Neural progenitor cell (in vitro differentiated cells): ENCODE results near the gene KIF12. TPM values are rescaled to one million over a fixed set of nuclear protein-coding genes. Genes with fewer than 3 reads are reported as not detected.
A peak's percentile ranks its signal among the peaks of the same experiment; 100 is the strongest.

ENCODE experiments used
- DNase-seq: peaks from one replicate; pipeline ENCODE4 v3.0.0-alpha.2; 2016; ENCODE audit warnings: low spot score
- H2AFZ ChIP-seq: fragments of 200-600 bp; sonication (generic); replicated peaks from 2 replicates; pipeline ENCODE4 v1.6.1; 2016; ENCODE audit warnings: antibody characterized with exemption
- H3F3A ChIP-seq: fragments of 200-600 bp; sonication (generic); 2 replicates; pipeline ENCODE4 v1.6.1; 2016; ENCODE audit warnings: antibody characterized with exemption, low read depth
- H3K27ac ChIP-seq: fragments of 200-600 bp; sonication (generic); 2 replicates; pipeline ENCODE4 v1.5.1; 2016; ENCODE audit warnings: mild to moderate bottlenecking
- H3K27me3 ChIP-seq: fragments of 200-600 bp; sonication (generic); 2 replicates; pipeline ENCODE4 v1.6.1; 2016; ENCODE audit warnings: mild to moderate bottlenecking, moderate library complexity
- H3K36me3 ChIP-seq: fragments of 200-600 bp; sonication (generic); 2 replicates; pipeline ENCODE4 v1.5.1; 2016
- H3K4me1 ChIP-seq: fragments of 200-600 bp; sonication (generic); 2 replicates; pipeline ENCODE4 v1.6.1; 2016; ENCODE audit warnings: mixed run types
- H3K4me2 ChIP-seq: fragments of 200-600 bp; sonication (generic); 2 replicates; pipeline ENCODE4 v1.6.1; 2016
- H3K4me3 ChIP-seq: fragments of 200-600 bp; sonication (generic); 2 replicates; pipeline ENCODE4 v1.5.1; 2016
- H3K79me2 ChIP-seq: fragments of 200-600 bp; sonication (generic); 2 replicates; pipeline ENCODE4 v1.6.1; 2016; ENCODE audit warnings: low read depth
- H3K9ac ChIP-seq: fragments of 200-600 bp; sonication (generic); 2 replicates; pipeline ENCODE4 v1.6.1; 2016
- H3K9me3 ChIP-seq: fragments of 200-600 bp; sonication (generic); 2 replicates; pipeline ENCODE4 v1.5.1; 2016; ENCODE audit warnings: low read depth
- H4K20me1 ChIP-seq: fragments of 200-600 bp; sonication (generic); 2 replicates; pipeline ENCODE4 v1.6.1; 2016; ENCODE audit warnings: low read depth
- H3K27ac Mint-ChIP-seq: 3 replicates; pipeline ENCODE4 v1.8.0; 2021; ENCODE audit warnings: mixed read lengths
- H3K27me3 Mint-ChIP-seq: 2 replicates; pipeline ENCODE4 v1.8.0; 2022; ENCODE audit warnings: low read depth, mild to moderate bottlenecking, inconsistent platforms, moderate library complexity, mixed read lengths; ENCODE audit not compliant: insufficient read depth
- H3K36me3 Mint-ChIP-seq: 3 replicates; pipeline ENCODE4 v1.8.0; 2021; ENCODE audit warnings: mixed read lengths
- H3K4me1 Mint-ChIP-seq: 3 replicates; pipeline ENCODE4 v1.8.0; 2021; ENCODE audit warnings: mixed read lengths
- H3K4me3 Mint-ChIP-seq: 3 replicates; pipeline ENCODE4 v1.8.0; 2021; ENCODE audit warnings: mild to moderate bottlenecking, moderate library complexity, mixed read lengths
- H3K9me3 Mint-ChIP-seq: 3 replicates; pipeline ENCODE4 v1.8.0; 2020; ENCODE audit warnings: mixed read lengths
- EZH2 ChIP-seq: fragments of 200-600 bp; sonication (generic); IDR thresholded peaks from 2 replicates; pipeline ENCODE4 v1.6.1; 2017; ENCODE audit warnings: antibody characterized with exemption, mild to moderate bottlenecking, moderate library complexity
- EZH2phosphoT487 ChIP-seq: fragments of 200-600 bp; sonication (generic); IDR thresholded peaks from 2 replicates; pipeline ENCODE4 v1.6.1; 2017; ENCODE audit warnings: antibody characterized with exemption
- total RNA-seq: library from RNA; depleted of rRNA; stranded (reverse); fragments of >200 nt; gene quantifications from 2 replicates; pipeline ENCODE4 v1.2.3, GENCODE V29; 2015; ENCODE audit warnings: low replicate concordance
- TF ChIP-seq, protein P1 (sequence below): fragments of 200-600 bp; sonication (generic); IDR thresholded peaks from 2 replicates; pipeline ENCODE4 v1.5.1; 2017; ENCODE audit warnings: antibody characterized with exemption, mild to moderate bottlenecking

KIF12 gene
- total RNA-seq, 1 donor from 2014 or later: 0.56 TPM

DNA sequence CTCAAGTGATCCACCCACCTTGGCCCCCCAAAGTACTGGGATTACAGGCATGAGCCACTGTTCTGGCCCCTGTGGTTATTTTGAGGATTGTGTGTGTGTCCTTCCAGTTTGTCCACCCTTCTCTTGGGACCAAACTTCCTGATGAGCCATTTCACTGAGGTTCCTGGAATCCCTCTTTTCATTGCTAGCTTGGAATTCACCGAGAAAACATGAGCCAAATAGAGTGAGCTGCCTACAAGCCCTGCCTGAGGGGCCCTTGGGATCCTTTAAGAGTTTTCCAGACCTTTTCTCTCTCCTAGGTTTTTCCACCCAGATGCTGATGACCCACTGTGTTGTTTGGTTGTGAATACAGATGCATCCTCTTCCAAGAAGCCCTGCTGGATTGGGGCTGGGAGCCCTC, 13.2 kb upstream of the KIF12 start:
- Mint-ChIP-seq H3K4me1 (peaks cover 10% of the 10 kb centered on the region), H3K27ac (no peak overlapping the region), H3K9me3 (no peaks in the 10 kb centered on the region), H3K36me3 (no peaks in the 10 kb centered on the region), H3K4me3 (no peak overlapping the region), H3K27me3 (peaks cover 9% of the 10 kb centered on the region)
- TF ChIP-seq EZH2phosphoT487 (no peak), EZH2 (no peak)
- TF ChIP-seq, protein P1, sequence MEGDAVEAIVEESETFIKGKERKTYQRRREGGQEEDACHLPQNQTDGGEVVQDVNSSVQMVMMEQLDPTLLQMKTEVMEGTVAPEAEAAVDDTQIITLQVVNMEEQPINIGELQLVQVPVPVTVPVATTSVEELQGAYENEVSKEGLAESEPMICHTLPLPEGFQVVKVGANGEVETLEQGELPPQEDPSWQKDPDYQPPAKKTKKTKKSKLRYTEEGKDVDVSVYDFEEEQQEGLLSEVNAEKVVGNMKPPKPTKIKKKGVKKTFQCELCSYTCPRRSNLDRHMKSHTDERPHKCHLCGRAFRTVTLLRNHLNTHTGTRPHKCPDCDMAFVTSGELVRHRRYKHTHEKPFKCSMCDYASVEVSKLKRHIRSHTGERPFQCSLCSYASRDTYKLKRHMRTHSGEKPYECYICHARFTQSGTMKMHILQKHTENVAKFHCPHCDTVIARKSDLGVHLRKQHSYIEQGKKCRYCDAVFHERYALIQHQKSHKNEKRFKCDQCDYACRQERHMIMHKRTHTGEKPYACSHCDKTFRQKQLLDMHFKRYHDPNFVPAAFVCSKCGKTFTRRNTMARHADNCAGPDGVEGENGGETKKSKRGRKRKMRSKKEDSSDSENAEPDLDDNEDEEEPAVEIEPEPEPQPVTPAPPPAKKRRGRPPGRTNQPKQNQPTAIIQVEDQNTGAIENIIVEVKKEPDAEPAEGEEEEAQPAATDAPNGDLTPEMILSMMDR: no peak
- Histone ChIP-seq H4K20me1 (no peaks in the 10 kb centered on the region), H3K4me3 (no peak overlapping the region), H3K9ac (no peak overlapping the region), H3K27ac (no peak overlapping the region), H3K4me2 (no peak overlapping the region), H3K79me2 (no peaks in the 10 kb centered on the region), H3F3A (no peaks in the 10 kb centered on the region), H3K4me1 (no peaks in the 10 kb centered on the region), H3K36me3 (no peaks in the 10 kb centered on the region), H2AFZ (no peak overlapping the region), H3K9me3 (no peaks in the 10 kb centered on the region), H3K27me3 (no peaks in the 10 kb centered on the region)
- no peak for DNase-seq

GRCh38 chr9:114110180-114110579, 11.1 kb upstream of the KIF12 start:
- no peaks in the 10 kb centered on the region for H3K9me3 Mint-ChIP-seq

DNA sequence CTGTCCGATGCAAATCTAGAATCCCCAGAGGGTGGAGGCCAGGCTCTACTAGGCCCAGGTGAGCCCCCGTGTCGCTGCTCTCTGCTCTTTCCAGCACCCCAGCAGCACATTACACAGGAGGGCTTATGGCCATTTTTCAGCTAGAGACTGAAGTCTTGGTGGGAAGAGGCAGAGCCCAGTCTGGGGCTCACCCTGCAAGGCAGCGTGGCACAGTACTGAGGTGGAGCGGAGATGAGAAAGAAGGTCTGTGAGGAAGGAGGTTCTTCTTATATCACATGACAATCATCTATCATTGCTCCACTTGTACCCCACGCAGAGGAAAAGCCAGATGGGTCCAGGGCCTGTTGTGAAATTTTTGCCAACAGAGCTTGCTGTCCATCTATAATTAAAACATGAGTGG, 10.0 kb upstream of the KIF12 start:
- Histone ChIP-seq H3K27me3 (peaks cover 31% of the 10 kb centered on the region), H3K4me1 (no peaks in the 10 kb centered on the region), H3K9me3 (no peaks in the 10 kb centered on the region), H3F3A (no peaks in the 10 kb centered on the region), H3K27ac (no peak overlapping the region), H2AFZ (peak overlapping the region; percentile 59), H3K9ac (no peak overlapping the region), H3K36me3 (no peaks in the 10 kb centered on the region), H4K20me1 (no peaks in the 10 kb centered on the region), H3K4me3 (no peak overlapping the region), H3K79me2 (no peaks in the 10 kb centered on the region), H3K4me2 (no peak overlapping the region)
- Mint-ChIP-seq H3K27me3 (peaks cover 7% of the 10 kb centered on the region), H3K9me3 (no peaks in the 10 kb centered on the region), H3K36me3 (no peaks in the 10 kb centered on the region), H3K4me1 (peaks cover 10% of the 10 kb centered on the region), H3K27ac (no peak overlapping the region), H3K4me3 (no peak overlapping the region)
- no peak for DNase-seq
- TF ChIP-seq EZH2phosphoT487 (no peak), EZH2 (no peak)
- TF ChIP-seq, protein P1: no peak

More at GRCh38 chr9:114110180-114110579, 11.1 kb upstream of the KIF12 start:
- no peak for DNase-seq
- Mint-ChIP-seq H3K4me1 (peaks cover 10% of the 10 kb centered on the region), H3K27ac (no peak overlapping the region), H3K4me3 (no peak overlapping the region), H3K27me3 (peaks cover 7% of the 10 kb centered on the region), H3K36me3 (no peaks in the 10 kb centered on the region)
- TF ChIP-seq, protein P1: no peak
- TF ChIP-seq EZH2: no peak
- TF ChIP-seq EZH2phosphoT487: no peak
- Histone ChIP-seq H3F3A (no peaks in the 10 kb centered on the region), H3K36me3 (no peaks in the 10 kb centered on the region), H4K20me1 (no peaks in the 10 kb centered on the region), H3K4me1 (no peaks in the 10 kb centered on the region), H3K9me3 (no peaks in the 10 kb centered on the region), H2AFZ (no peak overlapping the region), H3K9ac (no peak overlapping the region), H3K4me2 (no peak overlapping the region), H3K27me3 (peaks cover 20% of the 10 kb centered on the region), H3K79me2 (no peaks in the 10 kb centered on the region), H3K27ac (no peak overlapping the region), H3K4me3 (no peak overlapping the region)
